Measurements from ENCODE around the gene MYCT1. TPM values are rescaled to one million over a fixed set of nuclear protein-coding genes. Genes with fewer than 3 reads are reported as not detected.

The MYCT1 gene
- polyA plus RNA-seq, 3 donors, result 2.7 to 18.1 (median 17.5) TPM

Other genes starting within 250 kb of the MYCT1 start
- gene SYNE1, start 60.5 kb upstream of the MYCT1 start, polyA plus RNA-seq, result 10 to 100 TPM; 16.1 to 50.4 (median 27.0) TPM
- 10 to 100 TPM in 1 of 3 donors, under 1 TPM in 2; 0.79 to 11.0 (median 0.81) TPM for gene VIP, start 52.9 kb downstream of the MYCT1 start, polyA plus RNA-seq